ENCODE measurements around the gene NXF3. TPM values are rescaled to one million over a fixed set of nuclear protein-coding genes. Genes with fewer than 3 reads are reported as not detected.
"Not testable (repeated sequence)": the region's sequence is repeated elsewhere in the genome, so short reads cannot be mapped to it uniquely, and the experiment has no call there.

The NXF3 gene, protein sequence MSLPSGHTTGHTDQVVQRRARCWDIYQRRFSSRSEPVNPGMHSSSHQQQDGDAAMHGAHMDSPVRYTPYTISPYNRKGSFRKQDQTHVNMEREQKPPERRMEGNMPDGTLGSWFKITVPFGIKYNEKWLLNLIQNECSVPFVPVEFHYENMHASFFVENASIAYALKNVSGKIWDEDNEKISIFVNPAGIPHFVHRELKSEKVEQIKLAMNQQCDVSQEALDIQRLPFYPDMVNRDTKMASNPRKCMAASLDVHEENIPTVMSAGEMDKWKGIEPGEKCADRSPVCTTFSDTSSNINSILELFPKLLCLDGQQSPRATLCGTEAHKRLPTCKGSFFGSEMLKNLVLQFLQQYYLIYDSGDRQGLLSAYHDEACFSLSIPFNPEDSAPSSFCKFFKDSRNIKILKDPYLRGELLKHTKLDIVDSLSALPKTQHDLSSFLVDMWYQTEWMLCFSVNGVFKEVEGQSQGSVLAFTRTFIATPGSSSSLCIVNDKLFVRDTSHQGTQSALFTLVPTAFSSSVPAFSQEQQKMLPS
- total RNA-seq (2021) (not detected in 3 replicates), Bru-seq, nascent RNA (not detected)
- long read RNA-seq, experiment 1, result 0 reads
- long read RNA-seq, experiment 2, result 0 reads
- long read RNA-seq, experiment 3, result 0 reads

DNA sequence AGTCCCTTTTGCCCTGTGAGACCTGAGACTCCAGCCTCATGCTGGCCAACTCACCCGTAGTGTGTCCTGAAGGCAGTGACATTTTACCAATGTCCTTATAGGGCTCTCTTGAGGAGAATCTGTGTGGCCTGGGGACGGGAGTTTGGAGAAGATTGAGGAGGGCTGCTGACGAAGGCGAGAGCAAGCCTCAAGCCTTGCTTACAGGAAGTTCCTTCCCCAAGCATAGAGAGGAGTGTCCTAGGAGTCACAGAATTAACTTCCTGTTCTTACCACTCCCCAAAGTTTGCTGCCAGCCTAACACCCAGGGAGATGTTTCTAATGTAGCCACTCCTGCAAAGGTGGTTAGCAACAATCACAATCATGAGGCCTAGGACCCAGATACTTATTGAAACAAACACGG, at the start of gene NXF3:
NXF3 (minus strand) TSS at position 202 of the 400 bp plus-strand sequence; CDS start at position 82, 120 bp downstream.
- ChIA-PET POLR2A (no interaction called here), CTCF (no interaction called here)
- peaks cover 5% of the 10 kb centered on the region for H3K9me3 Mint-ChIP-seq
- no peak within 1 kb of the TSS for H3K27ac Mint-ChIP-seq
- H3K4me3 Mint-ChIP-seq, result no peak within 1 kb of the TSS
- DNase-seq (ENCODE audit: low spot score) (no peak), ATAC-seq (no peak)
- TF ChIP-seq NFYB (CRISPR knock-in tag; conservative IDR thresholded peaks at IDR 0.05; ENCODE audit: low read depth), result no peak
- 0 out of 2 replicates have a peak, but pooled peaks cover 4% of the 10 kb centered on the region for H3K4me1 Mint-ChIP-seq
- H3K27me3 Mint-ChIP-seq (ENCODE audit: low read depth), result no peaks in the 10 kb centered on the region; the same call in 1 of the 2 replicates
- 0 out of 2 replicates have a peak, but pooled peaks cover 2% of the 10 kb centered on the region for H3K36me3 Mint-ChIP-seq

DNA sequence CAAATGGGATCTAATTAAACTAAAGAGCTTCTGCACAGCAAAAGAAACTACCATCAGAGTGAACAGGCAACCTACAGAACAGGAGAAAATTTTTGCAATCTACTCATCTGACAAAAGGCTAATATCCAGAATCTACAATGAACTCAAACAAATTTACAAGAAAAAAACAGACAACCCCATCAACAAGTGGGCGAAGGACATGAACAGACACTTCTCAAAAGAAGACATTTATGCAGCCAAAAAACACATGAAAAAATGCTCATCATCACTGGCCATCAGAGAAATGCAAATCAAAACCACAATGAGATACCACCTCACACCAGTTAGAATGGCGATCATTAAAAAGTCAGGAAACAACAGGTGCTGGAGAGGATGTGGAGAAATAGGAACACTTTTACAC, 43.6 kb upstream of the NXF3 start:
- POLR2A ChIA-PET; H3K27ac Mint-ChIP-seq; H3K4me3 Mint-ChIP-seq; ATAC-seq; CTCF ChIA-PET; DNase-seq (ENCODE audit: low spot score); H3K4me1 Mint-ChIP-seq; H3K27me3 Mint-ChIP-seq (ENCODE audit: low read depth); H3K36me3 Mint-ChIP-seq: not testable (repeated sequence)
- peaks cover 17% of the 10 kb centered on the region for H3K9me3 Mint-ChIP-seq

DNA sequence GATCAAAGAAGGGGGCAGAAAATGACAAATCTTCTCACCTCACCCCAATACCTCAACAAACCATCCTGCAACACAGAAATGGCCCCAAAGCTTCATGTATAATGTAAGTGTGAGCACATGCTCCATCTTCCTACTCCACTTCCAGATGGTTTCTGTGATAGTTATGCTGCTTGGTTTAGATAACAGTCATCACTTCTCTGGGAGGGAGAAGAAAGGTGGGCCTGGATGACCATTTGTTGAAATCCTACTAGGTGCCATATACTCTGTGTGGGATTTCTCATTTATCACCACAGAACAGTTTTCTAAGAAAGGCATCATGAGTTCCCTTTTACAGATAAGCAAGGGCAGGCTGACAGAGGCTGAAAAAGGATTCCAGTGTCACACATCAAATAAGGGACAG, 31.3 kb upstream of the NXF3 start:
- H3K27ac Mint-ChIP-seq, result no peak overlapping the region
- CTCF ChIA-PET, result no interaction called here
- POLR2A ChIA-PET, result no interaction called here
- ATAC-seq (no peak), DNase-seq (ENCODE audit: low spot score) (no peak)
- peaks cover 8% of the 10 kb centered on the region for H3K4me1 Mint-ChIP-seq
- peaks cover 32% of the 10 kb centered on the region for H3K27me3 Mint-ChIP-seq (ENCODE audit: low read depth)
- no peaks in the 10 kb centered on the region for H3K9me3 Mint-ChIP-seq
- no peak overlapping the region for H3K4me3 Mint-ChIP-seq
- TF ChIP-seq GRHL2 (CRISPR knock-in tag; IDR thresholded peaks at IDR 0.05; ENCODE audit: insufficient replicate concordance, severe bottlenecking), result no peak
- H3K36me3 Mint-ChIP-seq, result no peaks in the 10 kb centered on the region

DNA sequence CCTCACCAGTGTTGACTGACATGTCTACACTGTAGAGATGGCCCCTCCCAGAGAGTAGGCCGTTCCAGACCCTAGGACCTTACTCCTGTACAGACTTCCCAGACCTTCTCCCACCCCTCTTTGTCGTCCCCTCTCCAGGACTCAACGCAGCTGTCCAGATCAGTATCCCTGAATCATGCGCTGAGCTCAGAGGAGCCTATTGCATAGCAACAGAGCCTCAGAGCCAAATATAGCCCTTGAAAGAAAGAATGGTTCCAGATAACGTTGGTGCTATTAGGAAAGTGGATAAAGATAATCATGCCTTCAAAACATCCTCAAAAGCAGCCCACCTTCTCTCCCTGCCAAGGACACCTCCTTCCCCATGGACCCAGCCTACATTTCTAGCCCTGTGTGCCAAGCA, 27.8 kb upstream of the NXF3 start:
- ChIA-PET CTCF (no interaction called here), POLR2A (no interaction called here)
- Mint-ChIP-seq H3K4me3 (no peak overlapping the region), H3K36me3 (no peaks in the 10 kb centered on the region), H3K27me3 (ENCODE audit: low read depth) (peaks cover 53% of the 10 kb centered on the region), H3K4me1 (peaks cover 10% of the 10 kb centered on the region), H3K9me3 (no peaks in the 10 kb centered on the region), H3K27ac (no peak overlapping the region)
- ATAC-seq, result no peak
- DNase-seq (ENCODE audit: low spot score), result no peak
- TF ChIP-seq TP53 (CRISPR knock-in tag; IDR thresholded peaks at IDR 0.05) (no peak), GABPB1 (CRISPR knock-in tag; IDR thresholded peaks at IDR 0.05) (no peak), ZNF219 (CRISPR knock-in tag; IDR thresholded peaks at IDR 0.05; ENCODE audit: borderline replicate concordance) (no peak), NR2C2 (CRISPR knock-in tag; IDR thresholded peaks at IDR 0.05) (no peak), ZNF263 (CRISPR knock-in tag; IDR thresholded peaks at IDR 0.05; ENCODE audit: low read depth) (no peak), NR3C1 (CRISPR knock-in tag; conservative IDR thresholded peaks at IDR 0.05; ENCODE audit: low read depth) (no peak), ZNF416 (CRISPR knock-in tag; IDR thresholded peaks at IDR 0.05) (no peak), CBFB (CRISPR knock-in tag; IDR thresholded peaks at IDR 0.05; ENCODE audit: low read depth) (no peak), SOX15 (CRISPR knock-in tag; IDR thresholded peaks at IDR 0.05) (no peak), GRHL2 (CRISPR knock-in tag; IDR thresholded peaks at IDR 0.05; ENCODE audit: insufficient replicate concordance, severe bottlenecking) (no peak)
- TF ChIP-seq, protein P1, sequence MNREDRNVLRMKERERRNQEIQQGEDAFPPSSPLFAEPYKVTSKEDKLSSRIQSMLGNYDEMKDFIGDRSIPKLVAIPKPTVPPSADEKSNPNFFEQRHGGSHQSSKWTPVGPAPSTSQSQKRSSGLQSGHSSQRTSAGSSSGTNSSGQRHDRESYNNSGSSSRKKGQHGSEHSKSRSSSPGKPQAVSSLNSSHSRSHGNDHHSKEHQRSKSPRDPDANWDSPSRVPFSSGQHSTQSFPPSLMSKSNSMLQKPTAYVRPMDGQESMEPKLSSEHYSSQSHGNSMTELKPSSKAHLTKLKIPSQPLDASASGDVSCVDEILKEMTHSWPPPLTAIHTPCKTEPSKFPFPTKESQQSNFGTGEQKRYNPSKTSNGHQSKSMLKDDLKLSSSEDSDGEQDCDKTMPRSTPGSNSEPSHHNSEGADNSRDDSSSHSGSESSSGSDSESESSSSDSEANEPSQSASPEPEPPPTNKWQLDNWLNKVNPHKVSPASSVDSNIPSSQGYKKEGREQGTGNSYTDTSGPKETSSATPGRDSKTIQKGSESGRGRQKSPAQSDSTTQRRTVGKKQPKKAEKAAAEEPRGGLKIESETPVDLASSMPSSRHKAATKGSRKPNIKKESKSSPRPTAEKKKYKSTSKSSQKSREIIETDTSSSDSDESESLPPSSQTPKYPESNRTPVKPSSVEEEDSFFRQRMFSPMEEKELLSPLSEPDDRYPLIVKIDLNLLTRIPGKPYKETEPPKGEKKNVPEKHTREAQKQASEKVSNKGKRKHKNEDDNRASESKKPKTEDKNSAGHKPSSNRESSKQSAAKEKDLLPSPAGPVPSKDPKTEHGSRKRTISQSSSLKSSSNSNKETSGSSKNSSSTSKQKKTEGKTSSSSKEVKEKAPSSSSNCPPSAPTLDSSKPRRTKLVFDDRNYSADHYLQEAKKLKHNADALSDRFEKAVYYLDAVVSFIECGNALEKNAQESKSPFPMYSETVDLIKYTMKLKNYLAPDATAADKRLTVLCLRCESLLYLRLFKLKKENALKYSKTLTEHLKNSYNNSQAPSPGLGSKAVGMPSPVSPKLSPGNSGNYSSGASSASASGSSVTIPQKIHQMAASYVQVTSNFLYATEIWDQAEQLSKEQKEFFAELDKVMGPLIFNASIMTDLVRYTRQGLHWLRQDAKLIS (CRISPR knock-in tag; IDR thresholded peaks at IDR 0.05; ENCODE audit: borderline replicate concordance), result no peak
- TF ChIP-seq, protein P2, sequence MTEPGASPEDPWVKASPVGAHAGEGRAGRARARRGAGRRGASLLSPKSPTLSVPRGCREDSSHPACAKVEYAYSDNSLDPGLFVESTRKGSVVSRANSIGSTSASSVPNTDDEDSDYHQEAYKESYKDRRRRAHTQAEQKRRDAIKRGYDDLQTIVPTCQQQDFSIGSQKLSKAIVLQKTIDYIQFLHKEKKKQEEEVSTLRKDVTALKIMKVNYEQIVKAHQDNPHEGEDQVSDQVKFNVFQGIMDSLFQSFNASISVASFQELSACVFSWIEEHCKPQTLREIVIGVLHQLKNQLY (CRISPR knock-in tag; IDR thresholded peaks at IDR 0.05), result no peak
- TF ChIP-seq, protein P3, sequence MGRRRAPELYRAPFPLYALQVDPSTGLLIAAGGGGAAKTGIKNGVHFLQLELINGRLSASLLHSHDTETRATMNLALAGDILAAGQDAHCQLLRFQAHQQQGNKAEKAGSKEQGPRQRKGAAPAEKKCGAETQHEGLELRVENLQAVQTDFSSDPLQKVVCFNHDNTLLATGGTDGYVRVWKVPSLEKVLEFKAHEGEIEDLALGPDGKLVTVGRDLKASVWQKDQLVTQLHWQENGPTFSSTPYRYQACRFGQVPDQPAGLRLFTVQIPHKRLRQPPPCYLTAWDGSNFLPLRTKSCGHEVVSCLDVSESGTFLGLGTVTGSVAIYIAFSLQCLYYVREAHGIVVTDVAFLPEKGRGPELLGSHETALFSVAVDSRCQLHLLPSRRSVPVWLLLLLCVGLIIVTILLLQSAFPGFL (CRISPR knock-in tag; IDR thresholded peaks at IDR 0.05; ENCODE audit: borderline replicate concordance), result no peak
- TF ChIP-seq, protein P4, sequence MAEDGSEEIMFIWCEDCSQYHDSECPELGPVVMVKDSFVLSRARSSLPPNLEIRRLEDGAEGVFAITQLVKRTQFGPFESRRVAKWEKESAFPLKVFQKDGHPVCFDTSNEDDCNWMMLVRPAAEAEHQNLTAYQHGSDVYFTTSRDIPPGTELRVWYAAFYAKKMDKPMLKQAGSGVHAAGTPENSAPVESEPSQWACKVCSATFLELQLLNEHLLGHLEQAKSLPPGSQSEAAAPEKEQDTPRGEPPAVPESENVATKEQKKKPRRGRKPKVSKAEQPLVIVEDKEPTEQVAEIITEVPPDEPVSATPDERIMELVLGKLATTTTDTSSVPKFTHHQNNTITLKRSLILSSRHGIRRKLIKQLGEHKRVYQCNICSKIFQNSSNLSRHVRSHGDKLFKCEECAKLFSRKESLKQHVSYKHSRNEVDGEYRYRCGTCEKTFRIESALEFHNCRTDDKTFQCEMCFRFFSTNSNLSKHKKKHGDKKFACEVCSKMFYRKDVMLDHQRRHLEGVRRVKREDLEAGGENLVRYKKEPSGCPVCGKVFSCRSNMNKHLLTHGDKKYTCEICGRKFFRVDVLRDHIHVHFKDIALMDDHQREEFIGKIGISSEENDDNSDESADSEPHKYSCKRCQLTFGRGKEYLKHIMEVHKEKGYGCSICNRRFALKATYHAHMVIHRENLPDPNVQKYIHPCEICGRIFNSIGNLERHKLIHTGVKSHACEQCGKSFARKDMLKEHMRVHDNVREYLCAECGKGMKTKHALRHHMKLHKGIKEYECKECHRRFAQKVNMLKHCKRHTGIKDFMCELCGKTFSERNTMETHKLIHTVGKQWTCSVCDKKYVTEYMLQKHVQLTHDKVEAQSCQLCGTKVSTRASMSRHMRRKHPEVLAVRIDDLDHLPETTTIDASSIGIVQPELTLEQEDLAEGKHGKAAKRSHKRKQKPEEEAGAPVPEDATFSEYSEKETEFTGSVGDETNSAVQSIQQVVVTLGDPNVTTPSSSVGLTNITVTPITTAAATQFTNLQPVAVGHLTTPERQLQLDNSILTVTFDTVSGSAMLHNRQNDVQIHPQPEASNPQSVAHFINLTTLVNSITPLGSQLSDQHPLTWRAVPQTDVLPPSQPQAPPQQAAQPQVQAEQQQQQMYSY (CRISPR knock-in tag; IDR thresholded peaks at IDR 0.05), result no peak
- TF ChIP-seq, protein P5, sequence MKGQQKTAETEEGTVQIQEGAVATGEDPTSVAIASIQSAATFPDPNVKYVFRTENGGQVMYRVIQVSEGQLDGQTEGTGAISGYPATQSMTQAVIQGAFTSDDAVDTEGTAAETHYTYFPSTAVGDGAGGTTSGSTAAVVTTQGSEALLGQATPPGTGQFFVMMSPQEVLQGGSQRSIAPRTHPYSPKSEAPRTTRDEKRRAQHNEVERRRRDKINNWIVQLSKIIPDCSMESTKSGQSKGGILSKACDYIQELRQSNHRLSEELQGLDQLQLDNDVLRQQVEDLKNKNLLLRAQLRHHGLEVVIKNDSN (CRISPR knock-in tag; IDR thresholded peaks at IDR 0.05), result no peak

Data from WTC11 (cell line).